ENCODE data around the gene MYCL.

The MYCL gene

GRCh38 chr1:39857126-39857878 lies 44.4 kb downstream of the MYCL start:
- no peak for DNase-seq (ENCODE audit: extremely low read depth in 1 of 2, low read depth in 1 of 2)

- DNase-seq (ENCODE audit: extremely low read depth in 1 of 2, low read depth in 1 of 2), result no peak
Observed at GRCh38 chr1:39854738-39855137, 47.0 kb downstream of the MYCL start.

GRCh38 chr1:39854314-39854713 lies 47.4 kb downstream of the MYCL start:
- DNase-seq (ENCODE audit: extremely low read depth in 1 of 2, low read depth in 1 of 2), result no peak

- no peak for DNase-seq (ENCODE audit: extremely low read depth in 1 of 2, low read depth in 1 of 2)
Observed at GRCh38 chr1:39852876-39853275, 48.8 kb downstream of the MYCL start.

- no peak for DNase-seq (ENCODE audit: extremely low read depth in 1 of 2, low read depth in 1 of 2)
Observed at GRCh38 chr1:39852214-39852791, 49.4 kb downstream of the MYCL start.

GRCh38 chr1:39850606-39851216 lies 51.0 kb downstream of the MYCL start:
- no peak for DNase-seq (ENCODE audit: extremely low read depth in 1 of 2, low read depth in 1 of 2)

- no peak for DNase-seq (ENCODE audit: extremely low read depth in 1 of 2, low read depth in 1 of 2)
Observed at GRCh38 chr1:39849203-39849602, 52.5 kb downstream of the MYCL start.

- DNase-seq (ENCODE audit: extremely low read depth in 1 of 2, low read depth in 1 of 2), result no peak
Observed at GRCh38 chr1:39847940-39848339, 53.8 kb downstream of the MYCL start.

- DNase-seq (ENCODE audit: extremely low read depth in 1 of 2, low read depth in 1 of 2), result no peak
Observed at GRCh38 chr1:39846796-39847195, 54.9 kb downstream of the MYCL start.

- peak; percentile 41 to 54 for DNase-seq (ENCODE audit: extremely low read depth in 1 of 2, low read depth in 1 of 2)
Observed at GRCh38 chr1:39845569-39846566, 55.8 kb downstream of the MYCL start.

Data from activated CD8-positive, alpha-beta memory T cell treated with anti-CD3 and anti-CD28 coated beads for 1 hour (primary cell).